Karpas-422 (cell line): ENCODE measurements around the gene SGSM2. TPM values are rescaled to one million over a fixed set of nuclear protein-coding genes. Genes with fewer than 3 reads are reported as not detected.

Experiments
- DNase-seq: peaks from one replicate; pipeline ENCODE4 v3.0.0-alpha.2; 2015
- H2AFZ ChIP-seq: fragments of 200-600 bp; sonication (generic); 2 replicates; pipeline ENCODE4 v1.6.1; 2014; ENCODE audit warnings: antibody characterized with exemption, low read length, mixed read lengths
- H3K27ac ChIP-seq: fragments of 200-600 bp; sonication (generic); 2 replicates; pipeline ENCODE4 v1.5.1; 2014; ENCODE audit warnings: mild to moderate bottlenecking, low read length, moderate library complexity
- H3K27me3 ChIP-seq: fragments of 200-600 bp; sonication (generic); 2 replicates; pipeline ENCODE4 v1.6.1; 2014; ENCODE audit warnings: low read length, mixed read lengths
- H3K36me3 ChIP-seq: fragments of 200-600 bp; sonication (generic); 2 replicates; pipeline ENCODE4 v1.6.1; 2014; ENCODE audit warnings: low read length, mixed read lengths; ENCODE audit not compliant: insufficient read depth
- H3K4me1 ChIP-seq: fragments of 200-600 bp; sonication (generic); 2 replicates; pipeline ENCODE4 v1.6.1; 2014; ENCODE audit warnings: mild to moderate bottlenecking, low read length, mixed read lengths
- H3K4me2 ChIP-seq: fragments of 200-600 bp; sonication (generic); 2 replicates; pipeline ENCODE4 v1.6.1; 2014; ENCODE audit warnings: low read length, low read depth, mild to moderate bottlenecking; ENCODE audit not compliant: poor library complexity, severe bottlenecking
- H3K4me3 ChIP-seq: fragments of 200-600 bp; sonication (generic); 2 replicates; pipeline ENCODE4 v1.5.1; 2014; ENCODE audit warnings: mild to moderate bottlenecking, antibody characterized with exemption, low read length, mixed read lengths
- H3K79me2 ChIP-seq: fragments of 200-600 bp; sonication (generic); 2 replicates; pipeline ENCODE4 v1.6.1; 2014; ENCODE audit warnings: mild to moderate bottlenecking, low read length, mixed read lengths
- H3K9ac ChIP-seq: fragments of 200-600 bp; sonication (generic); 2 replicates; pipeline ENCODE4 v1.6.0; 2014; ENCODE audit warnings: low read length
- H3K9me2 ChIP-seq: fragments of 200-600 bp; sonication (generic), shearing (Covaris generic); replicated peaks from 2 replicates; pipeline ENCODE4 v1.6.0; 2014; ENCODE audit warnings: mild to moderate bottlenecking, low read length, moderate library complexity; ENCODE audit not compliant: insufficient read depth
- H3K9me3 ChIP-seq: fragments of 300-700, 200-600 bp; sonication (generic); 2 replicates; pipeline ENCODE4 v1.6.1; 2014; ENCODE audit warnings: low read length, mixed read lengths
- H4K20me1 ChIP-seq: fragments of 200-600 bp; sonication (generic); 2 replicates; pipeline ENCODE4 v1.6.1; 2014; ENCODE audit warnings: mild to moderate bottlenecking, antibody characterized with exemption, low read length, low read depth; ENCODE audit not compliant: insufficient read depth
- total RNA-seq: library from RNA; depleted of rRNA; stranded (reverse); fragments of >200 nt; shearing (Covaris generic); gene quantifications from 2 replicates; pipeline ENCODE4 v1.2.3, GENCODE V29; 2014; ENCODE audit warnings: low replicate concordance

SGSM2 gene
- total RNA-seq, 1 experiment from 2014 or later, result 64.0 TPM

- no peak for DNase-seq
- no peaks in the 10 kb centered on the region for H3K9me2 ChIP-seq
- no peaks in the 10 kb centered on the region for H3K9me3 ChIP-seq
- no peaks in the 10 kb centered on the region for H3K27me3 ChIP-seq
- no peaks in the 10 kb centered on the region for H3K36me3 ChIP-seq
- H4K20me1 ChIP-seq, result no peaks in the 10 kb centered on the region
- H2AFZ ChIP-seq, result no peak overlapping the region
- H3K9ac ChIP-seq, result no peak overlapping the region
- H3K79me2 ChIP-seq, result no peaks in the 10 kb centered on the region
- peaks cover 15% of the 10 kb centered on the region for H3K4me1 ChIP-seq
- H3K4me2 ChIP-seq, result no peak overlapping the region
- H3K4me3 ChIP-seq, result no peak overlapping the region
- no peak overlapping the region for H3K27ac ChIP-seq
These were observed 69.1 kb downstream of the SGSM2 start for GRCh38 chr17:2406271-2406902.

- H3K36me3 ChIP-seq, result no peaks in the 10 kb centered on the region
- H3K4me2 ChIP-seq, result no peak overlapping the region
- DNase-seq, result no peak
- H3K4me3 ChIP-seq, result no peak overlapping the region
- H3K9me3 ChIP-seq, result no peaks in the 10 kb centered on the region
- H3K79me2 ChIP-seq, result no peaks in the 10 kb centered on the region
- no peak overlapping the region for H3K9ac ChIP-seq
- no peak overlapping the region for H2AFZ ChIP-seq
- no peaks in the 10 kb centered on the region for H3K27me3 ChIP-seq
- H3K9me2 ChIP-seq, result no peaks in the 10 kb centered on the region
- peaks cover 12% of the 10 kb centered on the region for H3K4me1 ChIP-seq
- H4K20me1 ChIP-seq, result no peaks in the 10 kb centered on the region
- no peak overlapping the region for H3K27ac ChIP-seq
These were observed 69.8 kb downstream of the SGSM2 start for GRCh38 chr17:2406903-2407790.

GRCh38 chr17:2410951-2411350, 73.7 kb downstream of the SGSM2 start:
- Histone ChIP-seq H3K79me2 (peaks cover 7% of the 10 kb centered on the region), H3K9me3 (no peaks in the 10 kb centered on the region), H4K20me1 (no peaks in the 10 kb centered on the region), H3K27me3 (no peaks in the 10 kb centered on the region), H3K9me2 (no peaks in the 10 kb centered on the region), H3K9ac (no peak overlapping the region), H3K4me1 (peaks cover 3% of the 10 kb centered on the region), H3K36me3 (peaks cover 9% of the 10 kb centered on the region; the same call in 1 of the 2 replicates), H2AFZ (no peak overlapping the region), H3K4me3 (no peak overlapping the region), H3K4me2 (no peak overlapping the region), H3K27ac (no peak overlapping the region)
- DNase-seq, result no peak

GRCh38 chr17:2412561-2413021, 75.3 kb downstream of the SGSM2 start:
- H3K36me3 ChIP-seq, result peaks cover 9% of the 10 kb centered on the region; the same call in 1 of the 2 replicates
- H3K4me1 ChIP-seq, result peaks cover 3% of the 10 kb centered on the region
- no peak for DNase-seq
- no peak overlapping the region for H3K27ac ChIP-seq
- H4K20me1 ChIP-seq, result no peaks in the 10 kb centered on the region
- no peak overlapping the region for H3K9ac ChIP-seq
- no peaks in the 10 kb centered on the region for H3K27me3 ChIP-seq
- H3K9me2 ChIP-seq, result no peaks in the 10 kb centered on the region
- no peak overlapping the region for H2AFZ ChIP-seq
- H3K4me3 ChIP-seq, result no peak overlapping the region
- H3K9me3 ChIP-seq, result no peaks in the 10 kb centered on the region
- H3K79me2 ChIP-seq, result peaks cover 9% of the 10 kb centered on the region
- H3K4me2 ChIP-seq, result no peak overlapping the region

GRCh38 chr17:2414446-2415064, 77.3 kb downstream of the SGSM2 start:
- no peak overlapping the region for H2AFZ ChIP-seq
- no peaks in the 10 kb centered on the region for H3K27me3 ChIP-seq
- H3K9me3 ChIP-seq, result no peaks in the 10 kb centered on the region
- H3K4me3 ChIP-seq, result no peak overlapping the region
- peaks cover 9% of the 10 kb centered on the region for H3K79me2 ChIP-seq
- peaks cover 11% of the 10 kb centered on the region; the same call in 1 of the 2 replicates for H3K36me3 ChIP-seq
- no peak overlapping the region for H3K4me2 ChIP-seq
- no peaks in the 10 kb centered on the region for H3K9me2 ChIP-seq
- H4K20me1 ChIP-seq, result no peaks in the 10 kb centered on the region
- H3K27ac ChIP-seq, result no peak overlapping the region
- H3K9ac ChIP-seq, result no peak overlapping the region
- no peak for DNase-seq
- H3K4me1 ChIP-seq, result peaks cover 3% of the 10 kb centered on the region

GRCh38 chr17:2415081-2415480, 77.8 kb downstream of the SGSM2 start:
- DNase-seq, result no peak

GRCh38 chr17:2416010-2416734, 78.9 kb downstream of the SGSM2 start:
- H4K20me1 ChIP-seq, result no peaks in the 10 kb centered on the region
- H2AFZ ChIP-seq, result no peak overlapping the region
- no peak overlapping the region for H3K27ac ChIP-seq
- no peaks in the 10 kb centered on the region for H3K9me2 ChIP-seq
- H3K9ac ChIP-seq, result no peak overlapping the region
- no peak overlapping the region for H3K4me3 ChIP-seq
- peaks cover 3% of the 10 kb centered on the region for H3K4me1 ChIP-seq
- no peaks in the 10 kb centered on the region for H3K27me3 ChIP-seq
- no peaks in the 10 kb centered on the region for H3K9me3 ChIP-seq
- DNase-seq, result peak; percentile 94
- peaks cover 9% of the 10 kb centered on the region for H3K79me2 ChIP-seq
- H3K36me3 ChIP-seq, result peaks cover 12% of the 10 kb centered on the region; the same call in 1 of the 2 replicates
- no peak overlapping the region for H3K4me2 ChIP-seq

More at GRCh38 chr17:2415081-2415480, 77.8 kb downstream of the SGSM2 start:
- peaks cover 9% of the 10 kb centered on the region for H3K79me2 ChIP-seq
- no peaks in the 10 kb centered on the region for H3K9me2 ChIP-seq
- H3K4me2 ChIP-seq, result no peak overlapping the region
- no peak overlapping the region for H3K9ac ChIP-seq
- no peaks in the 10 kb centered on the region for H4K20me1 ChIP-seq
- no peaks in the 10 kb centered on the region for H3K9me3 ChIP-seq
- peaks cover 12% of the 10 kb centered on the region; the same call in 1 of the 2 replicates for H3K36me3 ChIP-seq
- peaks cover 3% of the 10 kb centered on the region for H3K4me1 ChIP-seq
- no peak overlapping the region for H3K4me3 ChIP-seq
- no peaks in the 10 kb centered on the region for H3K27me3 ChIP-seq
- H3K27ac ChIP-seq, result no peak overlapping the region
- no peak overlapping the region for H2AFZ ChIP-seq
